Urinary bladder (tissue), 4 donors: Measurements from ENCODE around the gene SHISA5. TPM values are rescaled to one million over a fixed set of nuclear protein-coding genes. Genes with fewer than 3 reads are reported as not detected.
"Not testable (repeated sequence)": the region's sequence is repeated elsewhere in the genome, so short reads cannot be mapped to it uniquely, and the experiment has no call there.

Source experiments
- DNase-seq: peaks from one replicate; pipeline ENCODE4 v3.0.0-alpha.2; 2015; ENCODE audit errors: extremely low spot score
- H3K27ac ChIP-seq: one replicate; pipeline ENCODE4 v1.5.1; 2013; ENCODE audit warnings: low read depth, mild to moderate bottlenecking, moderate library complexity
- H3K36me3 ChIP-seq: one replicate; pipeline ENCODE4 v1.6.1; 2013; ENCODE audit warnings: mild to moderate bottlenecking, moderate library complexity; ENCODE audit not compliant: insufficient read depth
- H3K4me1 ChIP-seq: one replicate; pipeline ENCODE4 v1.6.1; 2013; ENCODE audit warnings: mild to moderate bottlenecking, moderate library complexity; ENCODE audit not compliant: insufficient read depth
- H3K4me3 ChIP-seq: one replicate; pipeline ENCODE4 v1.5.1; 2013; ENCODE audit warnings: low read depth, low read length
- WGBS: extraction: QIAGEN DNeasy Blood & Tissue Kit; methylation state at CpG from one replicate; pipeline ENCODE4 v1.1.7; 2013; 5-methylcytosine and 5-hydroxymethylcytosine counted together
- polyA plus RNA-seq: library from polyadenylated mRNA; stranded (reverse); fragments of 200-250 nt; gene quantifications from one replicate; pipeline ENCODE4 v1.2.3, GENCODE V29; 2013
- total RNA-seq: library from RNA; depleted of rRNA; stranded (reverse); fragments of >200 nt; gene quantifications from one replicate; pipeline ENCODE4 v1.2.3, GENCODE V29; 2014
- donor health status: healthy with polysubstance abuse.
- donor health status: healthy.

The SHISA5 gene
- total and polyA plus RNA-seq, 2 donors: 62.5 to 209 TPM

DNA sequence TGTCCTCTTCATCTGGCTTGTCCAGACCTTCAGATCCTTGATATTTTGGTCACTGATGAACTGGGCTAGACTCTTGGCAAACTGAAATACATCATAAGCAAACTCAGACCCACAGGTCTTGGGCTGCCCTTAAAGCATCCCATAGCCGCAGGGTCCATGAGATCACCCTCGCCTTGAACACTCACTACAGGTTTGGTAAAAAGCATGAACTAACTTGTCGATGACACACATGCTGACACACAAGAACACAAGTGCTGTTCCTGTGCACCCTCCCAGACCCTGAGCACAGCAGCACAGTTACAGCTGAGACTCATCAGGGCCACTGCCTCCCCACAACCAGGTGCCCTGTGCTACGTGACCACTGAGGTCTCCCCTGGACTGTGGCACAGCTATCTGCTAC is 31.6 kb upstream of the SHISA5 start:
- no peaks in the 10 kb centered on the region for H3K36me3 ChIP-seq
- H3K4me1 ChIP-seq: no peaks in the 10 kb centered on the region
- no peak overlapping the region for H3K4me3 ChIP-seq
- no peak for DNase-seq
- H3K27ac ChIP-seq: no peak overlapping the region
- 95% methylated on average over 4 of the region's 4 CpGs for WGBS

DNA sequence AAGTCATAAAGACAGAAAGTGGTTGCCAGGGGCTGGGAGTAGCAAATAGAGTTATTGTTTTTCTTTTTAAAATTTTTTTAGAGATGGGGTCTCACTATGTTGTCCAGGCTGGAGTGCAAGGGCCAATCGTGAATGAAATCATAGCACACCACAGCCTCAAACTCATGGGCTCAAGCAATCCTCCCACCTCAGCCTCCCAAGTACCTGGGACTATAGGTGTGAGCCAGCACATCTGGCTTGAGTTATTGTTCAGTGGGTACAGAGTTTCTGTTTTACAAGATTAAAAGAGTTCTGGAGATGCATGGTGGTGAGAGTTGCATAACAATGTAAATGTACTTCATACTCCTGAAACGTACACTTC is 29.0 kb upstream of the SHISA5 start:
- Histone ChIP-seq H3K27ac (no peak overlapping the region), H3K4me1 (no peaks in the 10 kb centered on the region), H3K4me3 (no peak overlapping the region), H3K36me3 (no peaks in the 10 kb centered on the region)
- 91% methylated on average over 2 of the region's 2 CpGs for WGBS
- DNase-seq: no peak

DNA sequence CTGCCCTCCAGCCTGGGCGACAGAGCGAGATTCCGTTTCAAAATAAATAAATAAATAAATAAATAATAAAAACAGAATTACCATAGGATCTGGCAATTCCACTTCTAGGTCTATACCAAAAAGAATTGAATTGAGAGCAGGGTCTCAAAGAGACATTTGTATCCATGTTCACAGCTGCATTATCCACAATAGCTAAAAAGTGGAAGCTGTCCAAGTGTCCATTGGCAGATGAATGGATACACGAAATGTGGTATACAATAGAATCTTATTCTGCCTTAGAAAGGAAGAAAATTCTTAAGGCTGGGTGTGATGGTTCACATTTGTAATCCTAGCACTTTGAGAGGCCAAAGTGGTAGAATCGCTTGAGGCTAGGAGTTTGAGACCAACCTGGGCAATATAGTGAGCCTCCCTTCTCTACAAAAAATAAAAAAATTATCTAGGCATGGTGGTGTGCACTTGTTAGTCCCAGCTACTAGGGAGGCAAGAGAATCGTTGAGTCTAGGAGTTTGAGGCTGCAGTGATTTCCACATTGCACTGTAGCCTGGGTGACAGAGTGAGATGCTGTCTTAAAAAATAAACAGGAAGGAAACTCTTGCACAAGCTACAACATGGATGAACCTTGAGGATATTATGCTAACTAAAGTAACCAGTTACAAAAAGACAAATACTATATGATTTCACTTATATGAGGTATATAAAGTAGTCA is 28.4 kb upstream of the SHISA5 start:
- Histone ChIP-seq H3K4me1 (no peaks in the 10 kb centered on the region), H3K4me3 (no peak overlapping the region), H3K36me3 (no peaks in the 10 kb centered on the region), H3K27ac (no peak overlapping the region)
- DNase-seq: no peak
- 92% methylated on average over 6 of the region's 6 CpGs for WGBS

DNA sequence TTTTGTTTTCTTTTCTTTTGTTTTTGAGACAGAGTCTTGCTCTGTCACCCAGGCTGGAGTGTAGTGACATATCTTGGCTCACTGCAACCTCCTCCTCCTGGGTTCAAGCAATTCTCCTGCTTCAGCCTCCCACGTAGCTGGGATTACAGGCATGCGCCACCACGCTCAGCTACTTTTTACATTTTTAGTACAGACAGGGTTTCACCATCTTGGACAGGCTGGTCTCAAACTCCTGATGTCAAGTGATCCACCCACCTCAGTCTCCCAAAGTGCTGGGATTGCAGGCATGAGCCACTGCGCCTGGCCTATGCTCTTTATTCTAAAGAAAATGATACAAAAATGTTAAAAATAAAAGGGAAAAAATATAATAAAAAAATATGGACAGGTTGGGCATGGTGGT is 26.7 kb upstream of the SHISA5 start:
- not testable (repeated sequence) for H3K4me1 ChIP-seq, DNase-seq, H3K27ac ChIP-seq, H3K36me3 ChIP-seq, H3K4me3 ChIP-seq
- WGBS: 97% methylated on average over 4 of the region's 4 CpGs

DNA sequence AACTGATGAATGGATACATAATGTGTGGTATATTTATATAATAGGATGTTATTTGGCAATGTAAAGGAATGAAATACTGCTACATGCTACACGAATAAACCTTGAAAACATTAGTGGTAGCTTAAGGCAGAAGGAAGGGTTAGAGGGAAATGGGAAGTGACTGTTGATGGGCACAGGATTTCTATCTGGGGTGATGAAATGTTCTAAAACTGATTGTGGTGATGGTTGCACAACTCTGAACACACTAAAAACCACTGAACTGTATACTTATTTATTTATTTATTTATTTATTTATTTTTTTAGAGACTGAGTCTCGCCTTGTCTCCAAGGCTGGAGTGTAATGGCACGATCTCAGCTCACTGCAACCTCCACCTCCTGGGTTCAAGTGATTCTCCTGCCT is 24.8 kb upstream of the SHISA5 start:
- Histone ChIP-seq H3K4me3 (no peak overlapping the region), H3K36me3 (no peaks in the 10 kb centered on the region), H3K4me1 (no peaks in the 10 kb centered on the region), H3K27ac (no peak overlapping the region)
- WGBS: 80% methylated on average over 3 of the region's 3 CpGs
- DNase-seq: no peak

DNA sequence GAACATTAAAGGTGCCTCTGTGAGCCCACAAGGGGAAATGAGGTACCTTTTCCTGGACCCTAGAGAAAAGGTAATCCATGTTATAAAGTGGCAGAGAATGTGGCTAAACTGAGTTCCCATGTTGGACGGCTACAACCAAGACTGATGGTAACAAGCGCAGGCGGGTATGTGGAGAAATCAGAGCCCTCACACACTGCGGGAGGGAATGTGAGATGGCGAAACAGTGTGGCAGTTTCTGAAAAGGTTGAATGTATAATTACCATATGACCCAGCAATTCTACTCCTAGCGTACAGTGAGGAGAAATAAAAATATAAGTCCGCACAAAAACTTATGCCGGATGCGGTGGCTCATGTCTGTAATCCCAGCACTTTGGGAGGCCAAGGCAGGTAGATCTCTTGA is 24.1 kb upstream of the SHISA5 start:
- Histone ChIP-seq H3K4me3 (no peak overlapping the region), H3K27ac (no peak overlapping the region), H3K4me1 (no peaks in the 10 kb centered on the region), H3K36me3 (no peaks in the 10 kb centered on the region)
- DNase-seq: no peak
- WGBS: 94% methylated on average over 9 of the region's 9 CpGs

DNA sequence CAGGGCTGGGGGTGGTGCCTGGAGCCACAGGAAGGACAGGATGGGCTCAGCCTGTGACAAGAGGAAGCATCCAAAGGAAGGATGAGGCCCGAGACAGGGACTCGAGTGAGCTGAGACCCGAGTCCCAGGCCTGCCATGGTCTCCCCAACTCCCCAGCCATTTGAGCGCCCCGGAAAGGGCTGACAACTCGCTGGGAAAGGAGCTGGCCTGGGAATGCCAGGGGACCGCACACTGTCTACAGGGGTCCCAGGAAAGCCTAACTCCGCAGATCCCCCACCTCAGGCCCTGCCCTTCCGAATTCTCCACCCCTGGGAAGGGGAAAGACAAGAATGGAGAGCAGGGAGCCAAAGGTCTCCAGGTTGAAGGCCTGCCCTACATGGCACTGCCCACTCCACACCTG is 21.0 kb upstream of the SHISA5 start:
- WGBS: 89% methylated on average over 9 of the region's 9 CpGs
- H3K4me3 ChIP-seq: no peak overlapping the region
- no peak overlapping the region for H3K27ac ChIP-seq
- DNase-seq: no peak
- H3K4me1 ChIP-seq: no peaks in the 10 kb centered on the region
- no peaks in the 10 kb centered on the region for H3K36me3 ChIP-seq

DNA sequence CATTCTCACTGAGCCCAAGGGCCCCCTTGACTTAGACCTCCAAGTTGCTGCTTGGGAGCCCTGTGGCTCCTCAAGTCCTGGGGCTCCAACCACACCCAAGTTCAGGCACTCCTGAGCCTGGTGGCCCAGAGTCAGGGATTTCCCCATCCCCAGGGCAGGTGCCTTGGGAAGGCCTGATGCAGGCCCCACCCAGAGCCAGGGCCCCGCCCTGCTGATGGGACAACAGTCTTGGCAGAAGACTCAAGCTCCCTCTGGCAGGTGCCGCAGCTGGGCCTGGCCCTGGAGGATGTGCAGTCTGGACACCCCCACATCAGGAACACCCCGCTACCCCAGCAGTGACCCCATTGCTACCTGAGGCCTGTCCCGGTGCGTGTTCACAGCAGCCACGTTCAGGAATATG is 17.7 kb upstream of the SHISA5 start:
- DNase-seq: no peak

DNA sequence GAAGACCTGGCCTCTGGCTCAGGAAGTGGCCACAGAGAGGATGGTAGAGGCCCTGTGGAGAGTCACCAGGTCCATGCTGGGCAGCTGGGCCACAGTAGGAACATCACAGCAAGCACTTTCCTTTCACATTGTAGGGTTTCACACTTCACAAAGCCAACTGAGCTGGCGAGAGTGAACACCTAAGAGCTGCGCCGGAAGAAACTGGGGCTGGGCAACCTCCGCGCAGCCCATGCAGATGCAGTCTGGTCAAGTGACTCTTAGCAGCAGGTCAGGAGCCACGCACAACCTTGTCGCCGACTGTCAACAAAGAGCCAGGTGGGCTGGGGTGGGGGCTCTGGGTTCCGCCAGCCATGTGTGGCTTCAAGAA is 15.3 kb upstream of the SHISA5 start:
- Histone ChIP-seq H3K4me3 (no peak overlapping the region), H3K4me1 (no peaks in the 10 kb centered on the region), H3K27ac (no peak overlapping the region), H3K36me3 (no peaks in the 10 kb centered on the region)
- no peak for DNase-seq
- WGBS: 93% methylated on average over 9 of the region's 9 CpGs

More for the DNA sequence above, 17.7 kb upstream of the SHISA5 start:
- 82% methylated on average over 6 of the region's 6 CpGs for WGBS
- no peak overlapping the region for H3K27ac ChIP-seq
- no peaks in the 10 kb centered on the region for H3K4me1 ChIP-seq
- H3K36me3 ChIP-seq: no peaks in the 10 kb centered on the region
- H3K4me3 ChIP-seq: no peak overlapping the region

DNA sequence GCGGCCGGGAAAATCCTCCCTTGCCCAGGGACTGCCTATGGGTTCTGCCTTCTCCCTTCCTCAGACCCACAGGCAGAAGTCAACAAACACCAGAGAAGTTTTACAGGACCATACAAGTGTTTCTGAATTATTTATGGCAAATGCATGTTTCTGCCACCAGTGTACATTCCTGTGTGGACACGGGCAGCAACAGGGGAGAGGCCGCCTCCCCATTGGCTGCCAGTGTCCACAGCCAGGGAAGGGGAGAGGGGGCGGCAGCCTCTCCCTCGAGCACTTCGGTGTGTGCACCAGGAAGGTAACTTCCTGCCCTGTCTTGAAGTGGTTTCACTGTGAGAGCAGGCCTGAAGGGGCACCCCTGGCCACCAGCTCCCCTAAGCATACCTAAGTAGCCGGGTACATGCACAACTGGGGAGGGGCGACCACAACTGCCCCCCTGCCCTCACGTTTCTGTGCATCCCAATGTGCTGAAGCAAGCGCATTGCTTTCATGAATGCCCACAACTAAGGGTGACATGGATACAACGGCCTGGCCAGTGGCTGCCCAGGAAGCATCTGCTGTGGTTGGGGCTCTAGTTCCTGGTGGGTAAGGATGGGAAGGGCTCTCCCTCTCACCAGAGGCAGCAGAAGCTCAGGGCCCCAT is 14.8 kb upstream of the SHISA5 start:
- WGBS: 72% methylated on average over 12 of the region's 12 CpGs
- Histone ChIP-seq H3K4me3 (no peak overlapping the region), H3K36me3 (no peaks in the 10 kb centered on the region), H3K27ac (no peak overlapping the region), H3K4me1 (no peaks in the 10 kb centered on the region)
- no peak for DNase-seq

DNA sequence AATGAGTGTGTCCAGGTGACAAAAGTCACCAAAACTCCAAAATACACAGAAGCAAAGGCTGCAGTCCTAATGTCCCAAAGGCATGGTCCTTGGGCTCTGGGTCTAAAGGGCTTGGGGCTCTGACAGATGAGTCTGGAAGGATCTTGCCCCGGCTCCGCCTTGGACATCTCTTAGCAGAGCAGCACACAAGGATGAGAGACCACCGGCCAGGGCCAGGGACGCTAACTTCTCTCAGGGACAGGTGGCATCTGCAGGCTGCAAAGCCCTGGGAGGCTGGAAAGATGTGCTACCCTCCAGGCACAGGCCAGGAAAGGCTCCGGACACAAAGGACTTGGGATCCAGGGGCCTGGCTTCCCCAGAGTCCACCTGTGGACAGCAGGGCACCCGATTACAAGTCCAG is 14.1 kb upstream of the SHISA5 start:
- no peak overlapping the region for H3K27ac ChIP-seq
- H3K4me3 ChIP-seq: no peak overlapping the region
- H3K36me3 ChIP-seq: no peaks in the 10 kb centered on the region
- WGBS: 93% methylated on average over 6 of the region's 6 CpGs
- H3K4me1 ChIP-seq: no peaks in the 10 kb centered on the region
- no peak for DNase-seq

DNA sequence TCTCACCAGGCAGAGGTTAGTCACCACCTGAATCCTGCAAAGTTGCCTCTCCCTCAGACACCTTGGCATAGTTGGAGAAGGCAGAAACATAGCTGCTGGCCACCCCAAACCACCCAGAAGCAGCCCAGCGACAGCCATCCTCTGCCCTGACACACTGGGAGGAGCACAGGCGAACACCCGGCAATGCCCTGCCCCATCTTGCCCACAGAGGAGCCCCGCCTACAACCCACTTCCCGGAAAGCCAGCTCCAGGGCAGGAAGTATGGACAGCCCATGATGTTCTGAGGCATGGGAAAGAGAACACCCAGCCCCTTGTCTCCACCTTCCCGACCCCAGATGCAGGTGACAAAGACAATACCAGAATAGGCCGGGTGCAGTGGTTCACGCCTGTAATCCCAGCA is 12.6 kb upstream of the SHISA5 start:
- DNase-seq: no peak
- WGBS: 73% methylated on average over 8 of the region's 8 CpGs
- Histone ChIP-seq H3K36me3 (no peaks in the 10 kb centered on the region), H3K4me3 (no peak overlapping the region), H3K4me1 (no peaks in the 10 kb centered on the region), H3K27ac (no peak overlapping the region)

DNA sequence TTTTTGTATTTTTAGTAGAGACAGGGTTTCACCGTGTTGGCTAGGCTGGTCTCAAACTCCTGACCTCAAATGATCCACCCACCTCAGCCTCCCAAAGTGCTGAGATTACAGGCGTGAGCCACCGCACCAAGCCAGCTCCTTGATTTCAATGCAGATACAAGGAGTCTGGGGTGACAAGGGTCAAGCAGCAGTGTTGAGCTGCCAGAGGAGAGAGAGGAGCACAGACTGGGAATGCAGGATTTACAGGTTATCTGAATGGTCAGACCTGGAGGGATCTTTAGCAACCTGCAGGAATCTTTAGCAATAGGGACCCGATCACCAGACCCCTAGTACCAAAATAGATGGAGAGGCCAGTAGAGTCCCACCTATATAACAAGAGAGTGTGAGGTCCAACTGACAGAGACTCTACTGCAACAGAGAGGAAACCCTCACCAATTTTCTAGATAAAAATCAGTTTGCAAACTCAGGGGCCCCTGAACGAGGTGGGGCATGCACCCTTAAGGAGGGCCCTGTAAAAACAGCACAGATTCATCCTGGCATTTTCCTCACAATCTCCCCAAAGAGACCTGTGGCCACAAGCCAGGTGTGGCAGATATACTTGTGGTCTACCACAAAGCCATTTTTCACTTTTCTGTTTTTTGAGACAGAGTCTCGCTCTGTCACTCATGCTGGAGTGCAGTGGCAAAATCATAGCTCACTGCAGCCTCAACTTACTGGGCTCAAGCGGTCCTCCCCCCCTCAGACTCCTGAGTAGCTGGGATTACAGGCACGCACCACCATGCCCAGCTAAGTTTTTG is 10.7 kb upstream of the SHISA5 start:
- H3K4me1 ChIP-seq: no peaks in the 10 kb centered on the region
- no peak overlapping the region for H3K27ac ChIP-seq
- H3K36me3 ChIP-seq: no peaks in the 10 kb centered on the region
- no peak for DNase-seq
- H3K4me3 ChIP-seq: no peak overlapping the region
- WGBS: 79% methylated on average over 8 of the region's 8 CpGs

DNA sequence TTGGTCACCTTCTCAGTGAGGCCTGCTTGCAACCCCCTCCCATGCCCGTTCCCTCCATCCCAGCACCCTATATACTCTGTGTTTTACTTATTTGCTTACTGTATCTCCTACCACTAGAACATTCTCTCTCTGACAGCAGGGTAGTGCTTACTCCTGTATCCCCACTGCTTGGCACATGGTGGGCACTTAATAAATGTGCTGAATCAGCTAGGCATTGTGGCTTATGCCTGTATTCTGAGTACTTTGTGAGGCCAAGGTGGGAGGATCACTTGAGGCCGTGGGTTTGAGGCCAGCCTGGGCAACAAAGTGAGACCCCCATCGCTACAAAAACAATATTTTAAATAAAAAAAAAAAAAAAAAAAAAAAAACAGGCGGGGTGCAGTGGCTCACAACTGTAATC is 7.6 kb upstream of the SHISA5 start:
- Histone ChIP-seq H3K27ac (no peak overlapping the region), H3K4me3 (no peak overlapping the region), H3K36me3 (no peaks in the 10 kb centered on the region), H3K4me1 (no peaks in the 10 kb centered on the region)
- no peak for DNase-seq
- 88% methylated on average over 4 of the region's 4 CpGs for WGBS
